Vagina (tissue), 2 donors: ENCODE results near the gene GTF2H4. TPM values are rescaled to one million over a fixed set of nuclear protein-coding genes. Genes with fewer than 3 reads are reported as not detected.
"Not testable (repeated sequence)": the region's sequence is repeated elsewhere in the genome, so short reads cannot be mapped to it uniquely, and the experiment has no call there.

Experiments
- DNase-seq, 2 donors: peaks; one replicate each; pipeline ENCODE4 v3.0.0-alpha.2; 2017; ENCODE audit errors: extremely low spot score in 2 of 2
- H3K27ac ChIP-seq: fragments of 200-600 bp; sonication (generic); one replicate; pipeline ENCODE4 v1.5.1; 2019
- H3K27me3 ChIP-seq: fragments of 200-600 bp; sonication (generic); one replicate; pipeline ENCODE4 v1.5.1; 2019
- H3K36me3 ChIP-seq, 2 donors: fragments of 200-600 bp; sonication (generic); one replicate each; pipeline ENCODE4 v1.5.1; 2017 to 2019
- H3K4me1 ChIP-seq: fragments of 200-600 bp; sonication (generic); one replicate; pipeline ENCODE4 v1.5.1; 2019
- H3K4me3 ChIP-seq, 2 donors: fragments of 200-600 bp; sonication (generic); 1 replicate in 1 of 2; 2 replicates in 1 of 2; pipeline ENCODE4 v1.5.1; 2016 to 2019
- H3K9me3 ChIP-seq: fragments of 200-600 bp; sonication (generic); one replicate; pipeline ENCODE4 v1.5.1; 2019
- POLR2A ChIP-seq, 2 donors: fragments of 450-650 bp; IDR thresholded peaks; one replicate each; pipeline ENCODE4 v1.6.1; 2017; ENCODE audit warnings: antibody characterized with exemption in 2 of 2, mild to moderate bottlenecking in 2 of 2, moderate library complexity in 2 of 2
- POLR2AphosphoS5 ChIP-seq, 2 donors: sonication (generic); formaldehyde crosslinking; IDR thresholded peaks; one replicate each; pipeline ENCODE4 v1.9.0; 2017; ENCODE audit warnings: antibody characterized with exemption in 2 of 2, mild to moderate bottlenecking in 2 of 2, low read depth in 1 of 2; ENCODE audit not compliant: insufficient read depth in 1 of 2
- intact Hi-C: fragments of 100-400 bp; cut with DNase I; formaldehyde crosslinking; loops from one replicate; pipeline ENCODE4 v1.15.1; 2023
- total RNA-seq: library from RNA; depleted of rRNA; stranded (reverse); fragments of >200 nt; gene quantifications from one replicate; pipeline ENCODE4 v1.2.3, GENCODE V29; 2016
- TF ChIP-seq, protein P1 (sequence below), 3 experiments: fragments of 450-650 bp in 2 of 3; fragments of 200-600 bp in 1 of 3; sonication (generic) in 1 of 3; IDR thresholded peaks; one replicate each; pipeline ENCODE4 v1.5.1; 2017 to 2019; ENCODE audit warnings: antibody characterized with exemption in 3 of 3, mild to moderate bottlenecking in 2 of 3, moderate library complexity in 2 of 3

The GTF2H4 gene
- total RNA-seq, 1 donor from 2014 or later: 16.7 TPM

DNA sequence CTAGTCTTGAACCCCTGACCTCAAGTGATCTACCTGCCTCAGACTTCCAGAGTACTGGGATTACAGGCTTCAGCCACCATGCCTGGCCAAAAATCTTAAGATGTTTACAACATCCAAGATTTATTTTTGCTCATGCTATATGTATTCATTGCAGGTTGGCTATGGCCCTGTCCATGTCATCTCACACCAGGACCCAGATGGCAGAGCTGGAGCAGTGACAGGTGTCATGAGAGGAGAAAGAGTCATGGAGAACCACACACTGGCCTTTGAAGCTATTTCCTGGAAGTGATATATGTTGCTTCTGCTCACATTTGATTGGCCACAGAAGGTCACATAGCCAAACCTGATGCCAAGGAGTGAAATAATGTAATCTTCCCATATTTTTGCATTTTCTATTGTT, 37.5 kb upstream of the GTF2H4 start:
- Histone ChIP-seq H3K27ac (no peak overlapping the region), H3K9me3 (peaks cover 11% of the 10 kb centered on the region), H3K36me3 (no peaks in the 10 kb centered on the region), H3K27me3 (no peaks in the 10 kb centered on the region), H3K4me3 (no peak overlapping the region), H3K4me1 (peaks cover 5% of the 10 kb centered on the region)
- no peak for DNase-seq
- no peak for TF ChIP-seq POLR2AphosphoS5 (IDR thresholded peaks at IDR 0.05; ENCODE audit: insufficient read depth in 1 of 2, low read depth in 1 of 2)
- TF ChIP-seq, protein P1, sequence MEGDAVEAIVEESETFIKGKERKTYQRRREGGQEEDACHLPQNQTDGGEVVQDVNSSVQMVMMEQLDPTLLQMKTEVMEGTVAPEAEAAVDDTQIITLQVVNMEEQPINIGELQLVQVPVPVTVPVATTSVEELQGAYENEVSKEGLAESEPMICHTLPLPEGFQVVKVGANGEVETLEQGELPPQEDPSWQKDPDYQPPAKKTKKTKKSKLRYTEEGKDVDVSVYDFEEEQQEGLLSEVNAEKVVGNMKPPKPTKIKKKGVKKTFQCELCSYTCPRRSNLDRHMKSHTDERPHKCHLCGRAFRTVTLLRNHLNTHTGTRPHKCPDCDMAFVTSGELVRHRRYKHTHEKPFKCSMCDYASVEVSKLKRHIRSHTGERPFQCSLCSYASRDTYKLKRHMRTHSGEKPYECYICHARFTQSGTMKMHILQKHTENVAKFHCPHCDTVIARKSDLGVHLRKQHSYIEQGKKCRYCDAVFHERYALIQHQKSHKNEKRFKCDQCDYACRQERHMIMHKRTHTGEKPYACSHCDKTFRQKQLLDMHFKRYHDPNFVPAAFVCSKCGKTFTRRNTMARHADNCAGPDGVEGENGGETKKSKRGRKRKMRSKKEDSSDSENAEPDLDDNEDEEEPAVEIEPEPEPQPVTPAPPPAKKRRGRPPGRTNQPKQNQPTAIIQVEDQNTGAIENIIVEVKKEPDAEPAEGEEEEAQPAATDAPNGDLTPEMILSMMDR (IDR thresholded peaks at IDR 0.05): no peak
- intact Hi-C loops: no loop called here

- no peak overlapping the region for H3K4me3 ChIP-seq
- no peaks in the 10 kb centered on the region for H3K36me3 ChIP-seq
- intact Hi-C loops: no loop called here
- peaks cover 16% of the 10 kb centered on the region for H3K4me1 ChIP-seq
- no peaks in the 10 kb centered on the region for H3K27me3 ChIP-seq
- no peak overlapping the region for H3K27ac ChIP-seq
- peaks cover 11% of the 10 kb centered on the region for H3K9me3 ChIP-seq
- no peak for TF ChIP-seq POLR2A (IDR thresholded peaks at IDR 0.05)
- TF ChIP-seq, protein P1 (IDR thresholded peaks at IDR 0.05): no peak
- TF ChIP-seq POLR2AphosphoS5 (IDR thresholded peaks at IDR 0.05; ENCODE audit: insufficient read depth in 1 of 2, low read depth in 1 of 2): no peak
- DNase-seq: no peak
Measured at GRCh38 chr6:30871592-30872183, 36.3 kb upstream of the GTF2H4 start.

GRCh38 chr6:30873137-30873640, 34.8 kb upstream of the GTF2H4 start:
- H3K4me3 ChIP-seq: no peak overlapping the region
- no peaks in the 10 kb centered on the region for H3K36me3 ChIP-seq
- H3K4me1 ChIP-seq: peaks cover 29% of the 10 kb centered on the region
- intact Hi-C loops: no loop called here
- H3K27ac ChIP-seq: no peak overlapping the region
- peaks cover 11% of the 10 kb centered on the region for H3K9me3 ChIP-seq
- DNase-seq: no peak
- H3K27me3 ChIP-seq: no peaks in the 10 kb centered on the region
- no peak for TF ChIP-seq POLR2A (IDR thresholded peaks at IDR 0.05)
- TF ChIP-seq POLR2AphosphoS5 (IDR thresholded peaks at IDR 0.05; ENCODE audit: insufficient read depth in 1 of 2, low read depth in 1 of 2): no peak
- TF ChIP-seq, protein P1 (IDR thresholded peaks at IDR 0.05): no peak

GRCh38 chr6:30873795-30874194, 34.2 kb upstream of the GTF2H4 start:
- H3K36me3 ChIP-seq, intact Hi-C loops, H3K27ac ChIP-seq, H3K4me3 ChIP-seq, H3K27me3 ChIP-seq, DNase-seq: not testable (repeated sequence)
- peaks cover 11% of the 10 kb centered on the region for H3K9me3 ChIP-seq
- H3K4me1 ChIP-seq: peaks cover 31% of the 10 kb centered on the region

GRCh38 chr6:30875244-30876038, 32.6 kb upstream of the GTF2H4 start:
- no peak overlapping the region for H3K27ac ChIP-seq
- TF ChIP-seq POLR2AphosphoS5 (IDR thresholded peaks at IDR 0.05; ENCODE audit: insufficient read depth in 1 of 2, low read depth in 1 of 2): no peak
- no peak for TF ChIP-seq POLR2A (IDR thresholded peaks at IDR 0.05)
- H3K27me3 ChIP-seq: no peaks in the 10 kb centered on the region
- H3K9me3 ChIP-seq: peaks cover under 1% of the 10 kb centered on the region
- H3K4me3 ChIP-seq: no peak overlapping the region
- DNase-seq: no peak
- peaks cover 31% of the 10 kb centered on the region for H3K4me1 ChIP-seq
- H3K36me3 ChIP-seq: no peaks in the 10 kb centered on the region
- intact Hi-C loops: loop anchor here (2.0 kb wide), 1 partner anchor 45 kb away; no protein-coding TSS in a partner anchor
